Left ventricle myocardium inferior (tissue), 1 donor: ENCODE measurements around the gene CUX1. TPM values are rescaled to one million over a fixed set of nuclear protein-coding genes. Genes with fewer than 3 reads are reported as not detected.
"Not testable (repeated sequence)": the region's sequence is repeated elsewhere in the genome, so short reads cannot be mapped to it uniquely, and the experiment has no call there.

Source experiments
- DNase-seq: peaks from one replicate; pipeline ENCODE4 v3.0.0-alpha.2; 2020
- H3K27ac ChIP-seq: fragments of 200-600 bp; replicated peaks from 2 replicates; pipeline ENCODE4 v1.8.0; 2021
- H3K27me3 ChIP-seq: fragments of 200-600 bp; 2 replicates; pipeline ENCODE4 v1.8.0; 2021; ENCODE audit warnings: low read depth
- H3K36me3 ChIP-seq: fragments of 200-600 bp; 2 replicates; pipeline ENCODE4 v1.8.0; 2021
- H3K4me1 ChIP-seq: fragments of 200-600 bp; 2 replicates; pipeline ENCODE4 v1.8.0; 2021
- H3K4me3 ChIP-seq: fragments of 200-600 bp; 2 replicates; pipeline ENCODE4 v1.8.0; 2021; ENCODE audit warnings: mild to moderate bottlenecking, moderate library complexity
- H3K9me3 ChIP-seq: fragments of 200-600 bp; replicated peaks from 2 replicates; pipeline ENCODE4 v1.8.0; 2021
- intact Hi-C: fragments of 100-400 bp; cut with micrococcal nuclease; formaldehyde crosslinking; loops from one replicate; pipeline ENCODE4 v1.11.0; 2022
- total RNA-seq: library from RNA; stranded (reverse); fragmentation: NEBNext Ultra II Directional; extraction: Animal tissue kit (Norgen Biotek cat#: 25700); gene quantifications from one replicate; pipeline ENCODE4 v1.2.1, GENCODE V29; 2021
- TF ChIP-seq, protein P1 (sequence below): fragments of 200-600 bp; IDR thresholded peaks from 2 replicates; pipeline ENCODE4 v1.8.0; 2021; ENCODE audit warnings: antibody characterized with exemption, mild to moderate bottlenecking, borderline replicate concordance
- donor health status: DM: no; HTN: yes; CAD: no; lungs with severe emphysema.

Gene CUX1
- total RNA-seq, 1 donor from 2014 or later, result 125 TPM

DNA sequence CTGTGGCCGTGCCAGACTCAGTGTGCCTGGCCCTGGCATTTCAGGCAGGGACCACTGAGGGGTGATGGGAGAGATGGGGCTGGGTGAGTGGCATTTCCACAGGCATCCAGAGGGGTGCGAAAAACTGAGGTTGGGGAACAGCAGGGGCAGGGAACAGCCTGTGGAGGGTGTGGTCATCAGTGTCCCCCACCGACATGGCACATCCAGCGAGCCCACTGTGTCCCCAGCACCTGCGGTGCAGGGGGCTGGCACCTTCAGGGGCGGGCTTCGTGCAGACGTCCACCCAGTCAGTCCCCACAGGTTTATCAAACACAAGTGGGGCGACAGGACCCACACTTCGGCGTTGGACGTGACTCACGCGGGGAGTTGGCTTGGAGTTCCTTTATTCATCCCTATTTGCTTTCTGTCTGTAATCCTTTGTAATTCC lies 14.8 kb downstream of the CUX1 start:
- H3K36me3 ChIP-seq, result no peaks in the 10 kb centered on the region
- no peak overlapping the region for H3K4me3 ChIP-seq
- no peaks in the 10 kb centered on the region for H3K9me3 ChIP-seq
- intact Hi-C loops, result no loop called here
- H3K27ac ChIP-seq, result no peak overlapping the region
- H3K27me3 ChIP-seq, result no peaks in the 10 kb centered on the region
- TF ChIP-seq, protein P1, sequence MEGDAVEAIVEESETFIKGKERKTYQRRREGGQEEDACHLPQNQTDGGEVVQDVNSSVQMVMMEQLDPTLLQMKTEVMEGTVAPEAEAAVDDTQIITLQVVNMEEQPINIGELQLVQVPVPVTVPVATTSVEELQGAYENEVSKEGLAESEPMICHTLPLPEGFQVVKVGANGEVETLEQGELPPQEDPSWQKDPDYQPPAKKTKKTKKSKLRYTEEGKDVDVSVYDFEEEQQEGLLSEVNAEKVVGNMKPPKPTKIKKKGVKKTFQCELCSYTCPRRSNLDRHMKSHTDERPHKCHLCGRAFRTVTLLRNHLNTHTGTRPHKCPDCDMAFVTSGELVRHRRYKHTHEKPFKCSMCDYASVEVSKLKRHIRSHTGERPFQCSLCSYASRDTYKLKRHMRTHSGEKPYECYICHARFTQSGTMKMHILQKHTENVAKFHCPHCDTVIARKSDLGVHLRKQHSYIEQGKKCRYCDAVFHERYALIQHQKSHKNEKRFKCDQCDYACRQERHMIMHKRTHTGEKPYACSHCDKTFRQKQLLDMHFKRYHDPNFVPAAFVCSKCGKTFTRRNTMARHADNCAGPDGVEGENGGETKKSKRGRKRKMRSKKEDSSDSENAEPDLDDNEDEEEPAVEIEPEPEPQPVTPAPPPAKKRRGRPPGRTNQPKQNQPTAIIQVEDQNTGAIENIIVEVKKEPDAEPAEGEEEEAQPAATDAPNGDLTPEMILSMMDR, result no peak
- no peak for DNase-seq
- peaks cover 29% of the 10 kb centered on the region for H3K4me1 ChIP-seq

DNA sequence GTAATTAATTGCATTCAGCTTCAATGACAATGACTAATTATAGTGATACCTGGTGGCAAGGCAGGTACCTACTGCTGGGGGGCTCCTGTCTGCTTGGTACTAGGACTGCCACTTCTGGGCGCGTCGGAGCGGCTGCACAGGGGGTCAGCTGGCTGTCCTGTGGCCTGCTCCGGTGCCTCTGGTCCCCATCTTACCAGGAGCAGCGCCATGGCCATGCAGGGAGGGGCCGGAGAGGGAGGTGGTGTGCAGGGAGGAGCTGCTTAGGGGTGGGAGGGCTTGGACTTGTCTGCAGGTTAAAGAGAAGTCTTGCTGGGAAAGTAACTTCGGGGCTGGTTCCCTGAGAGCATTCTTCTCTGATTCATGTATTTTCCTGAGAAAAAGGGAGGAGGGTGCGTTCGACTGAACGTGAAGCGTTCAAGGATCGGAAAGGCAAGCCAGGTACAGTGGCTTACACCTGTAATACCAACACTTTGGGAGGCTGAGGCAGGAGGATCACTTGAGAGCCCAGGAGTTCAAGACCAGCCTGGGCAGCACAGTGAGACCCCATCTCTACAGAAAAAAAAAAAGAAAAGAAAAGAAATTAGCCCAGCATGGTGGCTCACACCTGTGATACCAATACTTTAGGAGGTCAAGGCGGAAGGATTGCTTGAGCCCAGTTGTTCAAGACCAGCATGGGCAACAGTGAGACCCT lies 15.4 kb downstream of the CUX1 start:
- TF ChIP-seq, protein P1, result no peak
- Histone ChIP-seq H3K27ac (no peak overlapping the region), H3K4me3 (no peak overlapping the region), H3K9me3 (no peaks in the 10 kb centered on the region), H3K27me3 (no peaks in the 10 kb centered on the region), H3K36me3 (no peaks in the 10 kb centered on the region), H3K4me1 (peaks cover 29% of the 10 kb centered on the region)
- DNase-seq, result no peak
- intact Hi-C loops, result no loop called here

DNA sequence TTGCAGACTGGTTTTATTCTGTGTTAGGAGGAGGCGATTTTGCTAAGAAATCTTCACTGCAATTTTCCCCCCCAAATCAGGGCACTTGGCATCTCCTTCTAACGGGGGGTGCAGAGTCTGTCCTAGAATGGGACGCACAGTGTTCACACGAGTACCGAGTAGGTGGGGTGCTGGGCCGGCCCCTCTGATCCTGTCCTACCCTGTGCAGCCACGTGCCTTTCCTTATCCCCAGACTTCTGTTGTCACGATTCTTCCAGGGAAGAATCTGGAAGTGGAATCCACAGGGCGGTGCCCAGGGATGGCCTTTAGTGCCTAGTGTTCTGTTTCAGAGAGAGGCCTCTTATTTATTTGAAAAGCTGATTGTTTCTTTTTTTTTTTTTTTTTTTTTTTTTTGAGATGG lies 16.4 kb downstream of the CUX1 start:
- DNase-seq, result no peak
- H3K27me3 ChIP-seq, result no peaks in the 10 kb centered on the region
- H3K36me3 ChIP-seq, result no peaks in the 10 kb centered on the region
- no peaks in the 10 kb centered on the region for H3K9me3 ChIP-seq
- peak overlapping the region; percentile 12 for H3K27ac ChIP-seq
- H3K4me3 ChIP-seq, result no peak overlapping the region
- TF ChIP-seq, protein P1, result no peak
- H3K4me1 ChIP-seq, result peaks cover 33% of the 10 kb centered on the region
- intact Hi-C loops, result no loop called here

DNA sequence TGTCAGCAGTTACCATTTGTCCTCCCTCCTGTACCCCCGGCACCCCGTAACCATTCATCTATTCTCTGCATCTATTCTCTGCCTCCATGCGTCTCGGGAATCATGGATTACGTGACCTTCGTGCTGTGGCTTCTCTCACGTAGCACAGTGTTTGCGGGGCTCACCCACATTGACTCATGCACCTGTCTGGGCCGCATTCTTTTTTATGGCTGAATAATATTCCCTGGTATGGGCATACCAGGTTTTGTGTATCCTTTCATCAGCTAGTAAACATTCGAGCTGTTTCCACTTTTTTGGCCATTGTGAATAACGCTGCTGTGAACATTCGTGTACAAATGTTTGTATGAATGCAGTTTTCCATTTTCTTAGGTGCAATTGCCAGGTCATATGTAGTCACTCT lies 17.7 kb downstream of the CUX1 start:
- Histone ChIP-seq H3K27me3 (no peaks in the 10 kb centered on the region), H3K4me3 (no peak overlapping the region), H3K27ac (no peak overlapping the region), H3K4me1 (peaks cover 31% of the 10 kb centered on the region), H3K9me3 (no peaks in the 10 kb centered on the region), H3K36me3 (no peaks in the 10 kb centered on the region)
- no peak for DNase-seq
- TF ChIP-seq, protein P1, result no peak
- intact Hi-C loops, result no loop called here

DNA sequence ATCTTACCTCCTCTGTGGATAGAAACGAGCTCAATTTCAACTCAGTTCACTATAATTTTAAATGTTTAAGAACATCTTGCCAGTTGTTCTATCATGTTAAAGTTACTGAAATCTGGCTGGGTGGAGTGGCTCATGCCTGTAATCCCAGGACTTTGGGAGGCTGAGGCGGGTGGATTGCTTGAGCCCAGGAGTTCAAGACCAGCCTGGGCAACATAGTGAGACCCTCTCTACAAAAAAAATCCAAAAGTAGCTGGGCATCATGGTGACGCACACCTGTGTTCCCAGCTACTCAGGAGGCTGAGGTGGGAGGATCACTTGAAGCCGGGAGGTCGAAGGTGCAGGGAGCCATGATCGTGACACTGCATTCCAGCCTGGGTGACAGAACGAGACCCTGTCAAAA lies 20.0 kb downstream of the CUX1 start:
- peaks cover 35% of the 10 kb centered on the region for H3K4me1 ChIP-seq
- intact Hi-C loops, H3K4me3 ChIP-seq, H3K27ac ChIP-seq, DNase-seq, H3K9me3 ChIP-seq, H3K36me3 ChIP-seq, H3K27me3 ChIP-seq: not testable (repeated sequence)

DNA sequence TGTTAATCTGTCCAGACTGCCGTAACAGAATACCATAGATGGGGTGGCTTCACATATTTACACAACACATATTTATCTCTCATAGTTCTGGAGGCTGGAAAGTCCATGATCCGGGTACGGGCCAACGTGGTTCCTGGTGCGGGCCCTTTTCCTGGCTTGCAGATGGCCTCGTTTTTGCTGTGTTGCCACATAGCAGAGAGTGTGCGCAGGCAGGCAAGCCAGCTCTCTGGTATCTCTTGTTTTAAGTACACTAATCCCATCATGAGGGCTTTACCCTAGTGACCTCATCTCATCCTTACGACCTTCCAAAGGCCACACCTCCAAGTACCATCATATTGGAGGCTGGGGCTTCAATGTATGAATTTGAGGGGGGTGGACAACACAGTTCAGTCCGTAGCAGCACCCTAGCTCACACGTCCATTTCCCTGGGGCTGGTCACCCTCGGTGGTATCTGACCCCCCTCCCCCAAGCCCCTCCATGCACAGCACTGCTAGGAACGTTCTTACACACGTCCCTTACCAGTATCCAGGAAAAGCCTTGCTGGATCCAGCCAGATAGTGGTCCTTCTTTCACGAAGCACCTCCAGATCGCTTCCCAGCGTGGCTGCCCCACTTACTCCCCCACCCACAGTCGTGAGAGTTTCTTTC lies 21.5 kb downstream of the CUX1 start:
- DNase-seq, result no peak
- peak overlapping the region; percentile 63 for H3K27ac ChIP-seq

More for the DNA sequence above, 21.5 kb downstream of the CUX1 start:
- Histone ChIP-seq H3K9me3 (no peaks in the 10 kb centered on the region), H3K36me3 (no peaks in the 10 kb centered on the region), H3K4me3 (no peak overlapping the region), H3K27me3 (no peaks in the 10 kb centered on the region), H3K4me1 (peaks cover 41% of the 10 kb centered on the region)
- TF ChIP-seq, protein P1, result no peak
- intact Hi-C loops, result no loop called here
